NCI-H2107 treated with DMSO at 0.1 percent for 48 hours (cell line): ENCODE results near the gene C1QTNF8.

Experiments
- DNase-seq: peaks from one replicate; lab custom pipeline; 2025; ENCODE audit not compliant: unreplicated experiment; lab: John Stamatoyannopoulos, UW

The C1QTNF8 gene

DNA sequence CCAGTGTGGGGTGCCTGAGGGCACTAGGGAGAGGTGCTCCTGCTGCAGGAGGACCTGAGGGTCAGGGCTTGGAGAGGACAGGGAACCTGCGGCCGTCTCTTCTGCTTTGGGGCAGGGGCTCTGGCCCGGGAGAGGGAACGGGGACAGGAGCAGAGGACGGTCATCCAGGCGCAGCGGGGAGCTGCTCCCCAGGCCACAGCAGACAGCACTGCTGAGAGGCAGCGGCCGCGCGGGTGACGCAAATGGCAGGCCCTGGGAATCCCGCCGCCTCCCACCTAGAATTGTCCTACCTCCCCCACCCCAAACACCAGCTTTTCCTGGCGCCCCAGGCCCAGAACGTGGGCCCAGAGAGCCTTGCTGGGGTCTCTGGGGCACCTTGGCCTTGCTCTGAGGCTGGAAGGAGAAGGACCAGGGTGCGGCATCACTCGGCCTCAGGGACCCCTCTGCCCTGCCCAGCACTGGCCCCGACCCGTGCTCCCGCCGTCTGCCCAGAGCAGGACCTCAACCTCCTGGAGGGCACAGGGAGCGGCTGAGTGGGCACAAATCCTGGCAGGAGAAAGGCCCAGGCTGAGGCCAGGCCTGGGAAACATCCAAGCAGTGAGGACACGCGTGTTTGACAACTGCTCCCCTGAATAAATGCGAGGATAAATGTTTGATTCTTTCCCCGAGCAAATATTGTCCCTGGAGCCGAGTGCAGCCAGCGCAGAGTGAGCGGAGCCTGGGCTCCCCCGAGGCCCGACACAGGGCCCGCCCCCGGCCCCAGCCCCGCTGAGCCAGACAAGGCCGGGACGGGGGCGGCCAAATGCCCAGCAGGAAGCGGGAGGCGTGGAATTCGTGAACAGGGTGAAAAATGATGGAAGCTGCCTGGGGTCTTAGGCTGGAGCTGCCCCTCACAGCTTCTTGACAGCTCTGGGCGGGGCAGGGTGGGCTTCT, 15.0 kb downstream of the C1QTNF8 start:
- no peak for DNase-seq

DNA sequence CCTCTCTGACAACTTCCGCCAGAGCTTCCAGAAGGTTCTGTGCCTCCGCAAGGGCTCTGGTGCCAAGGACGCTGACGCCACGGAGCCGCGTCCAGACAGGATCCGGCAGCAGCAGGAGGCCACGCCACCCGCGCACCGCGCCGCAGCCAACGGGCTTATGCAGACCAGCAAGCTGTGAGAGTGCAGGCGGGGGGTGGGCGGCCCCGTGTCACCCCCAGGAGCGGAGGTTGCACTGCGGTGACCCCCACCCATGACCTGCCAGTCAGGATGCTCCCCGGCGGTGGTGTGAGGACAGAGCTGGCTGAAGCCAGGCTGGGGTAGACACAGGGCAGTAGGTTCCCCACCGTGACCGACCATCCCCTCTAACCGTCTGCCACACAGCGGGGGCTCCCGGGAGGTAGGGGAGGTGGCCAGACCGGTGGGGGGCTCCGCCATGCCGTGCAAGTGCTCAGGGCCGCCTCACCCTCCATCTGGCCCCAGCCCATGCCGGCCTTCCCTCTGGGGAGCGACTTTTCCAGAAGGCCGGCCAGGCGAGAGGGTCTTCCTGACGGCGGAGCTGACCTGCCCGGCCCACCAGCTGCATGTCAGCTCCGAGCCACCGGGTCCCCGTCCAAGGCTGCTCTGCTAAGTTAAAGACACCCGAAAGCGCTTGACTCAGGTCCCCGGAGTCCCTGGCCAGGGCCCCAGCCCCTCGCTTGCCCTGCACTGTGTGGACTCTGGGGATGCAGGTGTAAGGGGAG, 16.1 kb downstream of the C1QTNF8 start:
- no peak for DNase-seq

DNA sequence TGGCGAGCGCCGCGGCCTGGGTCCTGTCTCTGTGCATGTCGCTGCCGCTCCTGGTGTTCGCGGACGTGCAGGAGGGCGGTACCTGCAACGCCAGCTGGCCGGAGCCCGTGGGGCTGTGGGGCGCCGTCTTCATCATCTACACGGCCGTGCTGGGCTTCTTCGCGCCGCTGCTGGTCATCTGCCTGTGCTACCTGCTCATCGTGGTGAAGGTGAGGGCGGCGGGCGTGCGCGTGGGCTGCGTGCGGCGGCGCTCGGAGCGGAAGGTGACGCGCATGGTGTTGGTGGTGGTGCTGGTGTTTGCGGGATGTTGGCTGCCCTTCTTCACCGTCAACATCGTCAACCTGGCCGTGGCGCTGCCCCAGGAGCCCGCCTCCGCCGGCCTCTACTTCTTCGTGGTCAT, 16.7 kb downstream of the C1QTNF8 start:
- DNase-seq: no peak

DNA sequence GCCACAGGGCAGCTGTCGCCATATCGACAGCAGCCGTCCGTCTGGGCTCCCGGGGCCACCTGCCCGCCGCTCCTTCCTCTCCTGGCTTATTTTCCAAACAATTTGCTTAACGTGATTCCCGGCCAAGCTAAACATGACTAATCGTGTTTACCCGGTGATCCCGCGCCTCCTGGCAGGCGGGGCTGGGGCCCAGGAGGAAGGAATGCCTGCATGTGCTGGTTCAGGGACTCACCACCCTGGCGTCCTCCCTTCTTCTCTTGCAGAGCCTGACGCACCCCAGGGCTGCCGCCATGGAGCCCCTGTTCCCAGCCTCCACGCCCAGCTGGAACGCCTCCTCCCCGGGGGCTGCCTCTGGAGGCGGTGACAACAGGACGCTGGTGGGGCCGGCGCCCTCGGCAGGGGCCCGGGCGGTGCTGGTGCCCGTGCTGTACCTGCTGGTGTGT, 17.4 kb downstream of the C1QTNF8 start:
- peak; percentile 30 for DNase-seq

DNA sequence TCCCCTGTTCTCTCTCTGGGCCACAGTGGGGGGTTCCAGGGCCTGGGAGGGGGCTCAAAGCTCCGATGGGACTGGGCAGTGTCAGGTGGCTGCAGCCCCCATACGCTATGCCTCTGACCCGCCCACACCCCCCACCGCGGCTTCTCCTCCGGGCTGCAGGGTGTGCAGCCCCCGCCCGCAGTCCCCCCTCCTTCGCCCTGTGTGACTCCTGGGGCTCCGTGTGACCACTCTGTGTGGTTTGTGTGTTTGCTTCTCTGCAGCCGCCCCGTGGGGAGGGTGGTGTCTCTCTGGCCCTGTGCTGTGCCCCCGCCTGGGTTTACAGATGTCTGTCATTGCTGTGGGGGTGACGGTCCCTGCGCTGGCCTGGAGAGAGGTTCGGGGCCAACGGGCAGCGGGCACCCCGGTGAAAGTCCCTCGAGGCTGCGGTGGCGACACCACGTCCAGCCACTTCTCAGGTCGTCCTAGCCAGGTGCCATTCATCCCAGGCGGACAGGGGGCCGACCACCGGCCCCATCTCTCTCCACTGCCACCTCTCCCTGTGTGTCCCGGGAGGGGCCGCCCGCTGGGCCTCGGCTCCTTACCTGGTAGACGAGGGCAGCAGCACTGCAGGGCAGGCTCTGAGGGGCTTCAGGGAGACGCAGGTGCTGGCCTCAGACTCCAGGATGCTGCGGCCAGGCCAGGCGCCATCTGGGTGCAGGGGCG, 18.0 kb downstream of the C1QTNF8 start:
- DNase-seq: no peak

DNA sequence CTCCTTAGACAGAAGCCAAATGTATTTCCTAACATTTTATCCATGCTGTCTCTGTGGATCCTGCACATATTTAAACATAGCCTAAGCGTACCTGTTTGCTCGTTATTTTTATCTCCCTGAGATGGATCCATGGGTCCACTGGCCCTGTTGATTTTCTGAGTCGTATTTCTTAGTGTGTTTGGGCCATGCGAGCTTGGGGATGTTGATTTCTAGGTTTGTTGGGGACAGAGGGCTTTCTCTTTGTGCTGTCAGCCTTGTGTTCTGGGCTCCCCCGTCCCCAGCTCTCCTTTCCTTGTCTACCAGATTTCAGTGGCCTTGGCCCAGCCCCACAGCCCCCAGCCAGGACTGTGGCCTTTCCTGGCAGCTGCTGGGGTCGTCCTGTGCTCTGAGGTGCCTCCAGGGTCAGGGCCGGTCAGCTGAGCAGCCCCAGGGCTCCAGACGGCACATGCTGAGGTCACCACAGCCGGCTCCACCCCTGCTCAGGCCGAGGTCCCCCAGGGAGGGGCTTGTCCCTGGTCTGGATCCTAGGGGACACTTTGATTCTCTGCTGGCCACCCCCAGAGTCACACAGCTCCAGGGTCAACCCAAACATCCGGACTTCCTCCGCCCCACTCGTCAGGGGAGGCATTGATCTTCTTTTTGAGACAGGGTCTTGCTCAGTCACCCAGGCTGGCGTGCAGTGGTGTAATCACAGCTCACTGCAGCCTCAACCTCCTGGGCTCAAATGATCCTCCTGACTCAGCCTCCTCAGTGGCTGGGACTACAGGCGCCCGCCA, 19.1 kb downstream of the C1QTNF8 start:
- DNase-seq: no peak

DNA sequence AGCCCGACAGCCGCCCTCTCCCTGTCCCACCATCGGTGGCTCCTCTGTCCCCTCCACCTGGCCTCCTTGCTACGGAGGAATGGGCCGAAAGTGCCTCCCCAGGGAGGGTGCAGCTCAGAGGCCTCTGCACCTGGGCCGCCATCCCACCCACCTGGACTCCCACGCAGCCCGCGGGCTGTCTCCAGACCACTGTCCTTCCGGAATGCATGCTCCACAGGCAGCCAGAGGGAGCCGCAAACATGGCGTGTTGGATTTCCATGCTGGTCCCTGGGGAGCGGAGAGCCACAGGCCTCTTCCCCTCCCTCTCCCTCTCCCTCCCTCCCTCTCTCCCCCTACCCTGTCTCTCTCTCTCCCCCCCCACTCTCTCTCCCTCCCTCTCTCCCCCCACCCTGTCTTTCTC, 20.5 kb downstream of the C1QTNF8 start:
- no peak for DNase-seq

DNA sequence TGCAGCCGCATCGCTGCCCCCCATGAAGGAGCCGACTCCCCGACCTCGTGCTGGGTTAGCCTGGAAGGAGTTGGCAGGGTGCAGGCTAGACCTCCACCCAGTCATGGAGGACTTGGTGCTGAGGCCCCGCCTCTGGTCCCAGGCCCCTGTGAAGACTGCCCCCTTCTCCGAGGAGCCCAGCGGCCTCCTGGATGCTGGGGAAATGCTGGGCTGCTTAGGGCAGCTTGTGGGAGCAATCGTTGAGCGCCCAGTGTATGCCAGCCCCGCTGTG, 21.7 kb downstream of the C1QTNF8 start:
- no peak for DNase-seq

DNA sequence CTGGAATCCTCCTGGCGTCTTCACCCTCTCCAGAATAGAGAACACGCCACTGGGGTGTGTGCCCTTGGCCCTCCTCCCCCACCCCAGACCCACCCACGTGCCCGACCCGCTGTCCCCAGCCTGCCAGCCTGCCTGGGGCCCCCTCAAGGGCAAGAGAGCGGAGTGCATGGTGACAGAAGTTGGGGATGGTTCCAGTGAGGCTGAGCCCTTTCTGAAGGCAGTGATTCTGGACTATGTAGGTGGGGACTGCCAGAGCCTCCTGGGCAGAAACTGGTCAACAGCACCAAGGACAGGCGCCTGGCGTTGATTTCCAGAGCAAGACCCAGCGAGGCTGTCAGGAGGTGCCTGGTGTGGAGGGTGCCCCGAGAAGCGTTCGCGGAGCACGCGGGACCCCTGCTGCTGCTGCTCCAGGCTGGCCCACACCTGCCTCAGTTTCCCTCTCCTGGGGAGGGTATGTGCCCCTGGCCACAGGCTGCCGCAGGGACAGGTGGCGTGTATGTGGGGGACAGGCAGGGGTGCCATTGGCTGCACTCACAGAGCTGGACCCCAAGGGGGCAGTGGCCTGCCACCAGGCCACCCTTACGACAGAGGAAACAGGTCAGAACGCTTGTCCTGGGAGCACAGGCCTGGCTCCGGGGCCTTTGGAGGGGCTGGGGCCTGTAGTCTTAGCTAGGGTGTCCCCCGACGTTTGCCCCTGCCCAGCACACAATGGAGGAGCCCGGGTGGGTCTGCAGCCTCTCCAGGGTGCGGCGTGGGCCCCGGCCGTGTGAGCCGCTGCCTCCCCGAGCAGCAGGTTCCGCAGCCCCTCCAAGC, 22.3 kb downstream of the C1QTNF8 start:
- no peak for DNase-seq

DNA sequence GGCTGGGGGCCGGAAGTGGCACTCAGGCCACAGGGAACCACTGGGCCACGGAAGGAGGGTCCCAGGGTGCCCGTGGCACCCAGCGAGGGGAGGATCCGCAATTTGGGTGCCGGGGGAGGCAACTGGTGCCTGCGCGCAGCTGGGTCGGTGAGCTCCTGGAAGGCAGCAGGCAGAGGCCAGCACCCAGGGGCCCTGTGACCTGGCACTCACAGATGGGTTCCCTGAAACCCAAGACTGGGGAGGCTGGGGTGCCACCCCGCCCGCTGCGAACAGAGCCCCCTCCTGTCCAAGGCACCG, 22.8 kb downstream of the C1QTNF8 start:
- DNase-seq: no peak

DNA sequence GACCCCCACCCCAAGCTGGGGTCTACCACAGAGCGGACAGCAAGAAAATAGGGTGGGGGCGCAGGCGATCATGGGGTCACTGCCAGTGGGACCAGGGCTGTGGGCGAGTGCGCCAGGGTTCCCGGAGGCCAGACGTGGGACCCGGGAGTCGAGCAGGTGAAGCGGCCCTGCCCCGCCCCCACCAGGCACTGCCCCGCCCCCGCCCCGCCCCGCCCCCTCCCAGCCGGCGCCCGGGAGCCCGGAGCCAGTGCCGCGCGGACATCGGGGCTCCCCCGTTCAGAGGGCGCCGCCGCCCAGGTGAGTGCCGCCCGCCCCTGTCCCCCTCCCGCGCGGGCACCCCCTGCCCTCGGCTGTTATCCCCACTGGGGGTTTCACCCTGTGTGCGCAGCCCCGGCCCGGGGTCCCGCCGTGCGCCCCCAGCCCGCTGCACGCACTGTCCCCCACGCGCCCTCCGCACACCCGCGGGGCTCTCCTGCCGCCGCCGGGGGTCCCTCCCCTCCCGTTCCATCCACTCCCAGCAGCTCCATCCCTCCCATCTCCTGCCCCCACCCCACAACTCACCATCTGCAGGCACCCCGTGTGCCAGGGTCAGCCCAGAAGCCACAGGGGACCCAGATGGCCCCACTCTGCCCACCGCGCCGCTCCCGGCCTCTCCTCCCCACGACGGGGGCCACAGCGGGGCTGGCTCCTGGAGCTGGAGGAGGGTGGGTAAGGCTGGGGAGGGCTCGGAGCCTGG, 23.4 kb downstream of the C1QTNF8 start, which contains the start of gene SSTR5:
Gene SSTR5, plus strand, starts transcription at position 222 of the 736 bp plus-strand sequence. CDS start 6,122 bp downstream, outside the sequence.
- DNase-seq: no peak

DNA sequence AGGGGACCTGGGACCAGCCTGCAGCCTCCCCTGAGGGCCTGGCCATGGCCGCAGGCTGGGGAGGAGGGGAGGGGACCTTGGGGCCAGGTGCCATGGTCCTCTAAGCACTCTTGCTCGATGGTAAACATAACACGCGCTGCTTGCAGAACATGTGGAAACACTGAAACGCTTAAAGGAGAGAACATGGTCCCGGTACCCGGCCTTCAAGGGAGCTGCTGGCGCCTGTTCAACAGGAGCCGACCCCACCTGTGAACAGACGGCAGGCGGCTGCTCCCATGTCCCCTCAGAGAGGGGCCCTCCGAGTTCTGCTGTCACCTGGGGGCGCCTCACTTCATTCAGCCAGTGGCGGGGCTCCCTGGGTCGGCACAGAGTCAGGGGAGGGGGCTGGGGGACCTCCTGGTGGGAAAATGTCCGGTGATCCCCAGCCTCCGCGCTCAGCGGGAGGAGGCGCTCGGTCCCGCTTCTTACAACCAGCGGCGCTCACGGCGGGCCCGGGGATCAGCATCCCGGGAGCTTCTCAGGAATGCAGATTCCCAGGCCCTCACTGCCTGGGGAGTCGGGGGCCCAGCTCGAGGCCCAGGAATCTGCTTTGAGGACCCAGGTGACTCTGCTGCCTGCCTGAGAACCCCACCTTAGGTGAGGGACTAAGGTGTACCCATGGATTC, 24.4 kb downstream of the C1QTNF8 start:
- DNase-seq: no peak

DNA sequence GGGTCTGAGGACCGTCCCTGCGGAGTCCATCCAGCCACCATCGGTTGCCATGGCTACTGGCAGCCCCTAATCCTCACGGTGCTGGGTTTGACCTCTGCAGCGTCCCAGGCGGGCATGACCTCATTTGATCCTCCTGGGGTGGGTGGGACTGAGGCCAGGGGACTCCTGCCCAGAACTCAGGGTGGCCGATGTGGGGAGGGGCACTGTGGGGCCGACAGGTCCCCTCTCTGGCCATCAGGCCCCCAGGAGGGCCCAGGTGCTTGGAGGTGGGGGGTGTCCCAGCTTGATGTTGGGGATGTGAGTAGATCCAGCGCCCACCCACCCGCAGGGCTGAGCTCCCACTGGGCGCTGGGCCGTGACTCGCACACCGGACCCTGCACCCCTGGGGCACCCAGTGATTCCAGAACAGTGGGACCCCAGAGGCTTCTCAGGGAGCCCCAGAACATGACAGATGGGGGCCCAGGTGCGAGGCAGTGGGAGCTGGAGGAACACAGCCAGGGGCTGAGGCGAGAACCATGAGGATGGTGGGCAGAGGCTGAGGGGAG, 25.1 kb downstream of the C1QTNF8 start:
- DNase-seq: no peak

DNA sequence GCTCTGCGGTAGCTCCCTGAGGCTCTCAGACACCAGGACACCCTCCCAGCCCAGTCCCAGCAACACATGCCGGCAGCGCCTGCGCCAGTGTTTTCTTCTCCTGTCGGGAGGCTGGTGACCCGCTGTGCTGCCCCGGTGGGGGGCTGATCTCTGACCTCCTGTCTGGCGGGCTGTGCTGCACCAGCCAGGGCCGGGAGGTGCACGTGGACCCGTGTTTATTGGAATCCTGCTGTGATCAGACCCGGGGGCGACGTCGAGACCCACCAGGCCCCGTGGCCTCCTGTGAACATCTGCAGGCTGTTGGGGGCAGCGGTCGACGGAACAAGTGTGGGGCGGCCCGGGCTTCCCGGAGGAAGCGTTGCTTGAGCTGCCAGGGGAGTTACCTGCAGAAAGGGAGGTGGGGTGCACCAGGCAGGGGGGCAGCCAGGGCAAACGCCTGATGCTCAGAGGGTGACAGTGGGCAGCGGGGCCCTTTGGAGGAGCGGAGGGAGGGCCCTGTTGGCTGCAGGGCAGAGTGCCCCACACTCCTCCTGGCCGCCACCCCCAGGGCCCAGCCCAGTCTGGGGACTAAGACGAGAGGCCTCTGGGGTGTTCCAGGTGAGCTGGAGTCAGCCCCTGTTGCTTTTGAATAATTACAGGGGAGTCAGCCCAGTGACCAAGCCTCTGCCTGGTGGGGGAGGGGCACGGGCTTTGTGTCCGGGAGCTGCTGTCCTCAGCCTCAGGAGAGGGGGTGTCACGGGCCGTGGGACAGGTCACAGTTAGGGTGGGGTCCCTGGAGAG, 25.8 kb downstream of the C1QTNF8 start:
- no peak for DNase-seq

DNA sequence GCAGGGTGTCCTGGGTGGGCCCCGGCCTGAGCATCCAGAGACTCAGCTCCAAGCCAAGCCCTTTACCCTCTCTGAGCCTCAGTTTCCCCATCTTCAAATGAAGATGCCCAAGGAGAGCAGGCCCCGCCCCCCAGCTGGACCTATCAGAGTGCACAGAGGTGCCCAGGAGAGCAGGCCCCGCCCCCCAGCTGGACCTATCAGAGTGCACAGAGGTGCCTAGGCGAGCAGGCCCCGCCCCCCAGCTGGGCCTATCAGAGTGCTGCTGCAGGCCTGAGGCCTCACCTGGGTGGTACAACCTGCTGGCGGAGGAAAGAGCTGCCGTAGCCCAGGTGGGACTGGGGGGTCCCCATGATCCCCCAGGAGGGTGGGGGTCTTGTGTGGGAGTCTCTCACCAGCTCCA, 26.9 kb downstream of the C1QTNF8 start:
- DNase-seq: no peak

DNA sequence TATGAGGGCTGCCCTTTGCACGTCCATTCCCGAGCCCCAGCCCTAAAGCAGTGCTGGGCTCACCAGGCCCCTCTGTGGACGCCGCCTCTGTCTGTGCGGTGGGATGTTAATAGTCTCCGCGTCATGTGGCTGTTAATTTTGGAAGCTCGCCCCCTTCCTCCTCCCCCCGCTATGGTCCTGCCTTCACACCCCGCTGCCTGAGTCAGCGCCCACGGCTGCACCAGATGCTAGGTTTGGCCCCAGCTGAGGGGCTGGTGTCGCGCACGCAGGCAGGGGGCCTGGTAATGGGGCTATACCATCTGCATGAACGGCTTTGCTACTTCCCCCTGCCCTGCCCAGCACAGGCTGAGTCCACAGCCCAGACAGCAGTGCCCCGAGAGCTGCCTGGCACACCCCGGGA, 27.6 kb downstream of the C1QTNF8 start:
- no peak for DNase-seq

DNA sequence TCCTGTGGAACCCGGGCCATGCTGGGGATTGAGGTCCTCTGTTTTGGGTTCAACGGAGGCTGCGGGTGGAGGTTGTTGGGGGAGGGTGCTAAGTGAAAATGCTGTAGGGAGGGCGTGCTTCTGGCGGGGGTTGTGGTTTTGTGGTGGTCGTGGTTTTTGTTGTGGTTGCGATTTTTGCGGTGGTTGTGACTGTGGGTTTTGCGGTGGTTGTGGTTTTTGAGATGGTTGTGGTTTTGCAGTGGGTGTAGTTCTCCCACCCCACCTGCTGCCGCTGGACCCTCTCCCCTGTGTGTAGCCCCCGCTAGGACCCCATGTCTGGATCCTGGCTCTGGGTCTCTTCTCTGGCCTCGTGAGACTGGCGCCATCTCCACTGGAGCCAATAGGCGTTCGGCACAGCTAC, 28.4 kb downstream of the C1QTNF8 start:
- no peak for DNase-seq

DNA sequence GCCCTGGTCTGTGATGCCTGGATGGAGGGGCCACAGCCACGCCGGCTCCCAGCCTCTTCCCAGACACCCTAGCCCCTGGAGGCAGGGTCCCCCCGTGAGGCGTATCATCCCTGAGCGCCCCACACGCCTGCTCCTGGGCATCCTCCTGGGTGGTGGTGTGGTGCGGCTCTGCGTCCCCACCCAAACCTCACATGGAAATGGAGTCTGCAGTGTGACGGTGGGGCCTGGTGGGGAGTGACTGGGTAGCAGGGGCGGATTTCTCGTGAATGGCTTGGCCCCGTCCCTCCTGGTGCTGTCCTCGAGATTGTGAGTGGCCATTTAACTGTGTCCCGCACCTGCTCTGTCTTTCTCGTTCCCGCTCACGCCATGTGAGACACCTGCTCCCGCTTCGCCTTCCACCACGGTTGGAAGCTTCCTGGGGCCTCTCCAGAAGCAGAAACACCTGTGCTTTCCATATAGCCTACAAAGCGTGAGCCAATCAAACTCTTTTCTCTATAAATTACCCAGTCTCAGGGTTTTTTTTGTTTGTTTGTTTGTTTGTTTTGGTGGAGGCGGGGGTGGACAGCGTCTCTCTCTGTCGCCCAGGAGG, 29.4 kb downstream of the C1QTNF8 start:
- DNase-seq: peak; percentile 12
